CD4-positive, alpha-beta T cell treated with Interleukin-4 for 4 hours (primary cell): ENCODE measurements around the gene HERC2.
"Not testable (repeated sequence)": the region's sequence is repeated elsewhere in the genome, so short reads cannot be mapped to it uniquely, and the experiment has no call there.

Experiments
- DNase-seq: peaks from one replicate; pipeline ENCODE4 v3.0.0-alpha.2; 2020

HERC2 gene

GRCh38 chr15:28128031-28128430 is 193.9 kb downstream of the HERC2 start:
- no peak for DNase-seq

GRCh38 chr15:28127036-28127435 is 194.9 kb downstream of the HERC2 start:
- no peak for DNase-seq

- peak; percentile 42 for DNase-seq
These were observed 196.0 kb downstream of the HERC2 start for GRCh38 chr15:28125673-28126651.

- no peak for DNase-seq
These were observed 197.1 kb downstream of the HERC2 start for GRCh38 chr15:28124841-28125240.

- DNase-seq = peak; percentile 37
These were observed 198.5 kb downstream of the HERC2 start for GRCh38 chr15:28123408-28124023.

- DNase-seq = no peak
These were observed 199.7 kb downstream of the HERC2 start for GRCh38 chr15:28122038-28122949.

GRCh38 chr15:28121577-28121976 is 200.4 kb downstream of the HERC2 start:
- DNase-seq = not testable (repeated sequence)

- no peak for DNase-seq
These were observed 201.7 kb downstream of the HERC2 start for GRCh38 chr15:28120359-28120640.

- DNase-seq = no peak
These were observed 203.4 kb downstream of the HERC2 start for GRCh38 chr15:28118531-28118930.

- no peak for DNase-seq
These were observed 203.9 kb downstream of the HERC2 start for GRCh38 chr15:28118083-28118482.

- no peak for DNase-seq
These were observed 204.5 kb downstream of the HERC2 start for GRCh38 chr15:28117432-28117990.

- DNase-seq = no peak
These were observed 205.2 kb downstream of the HERC2 start for GRCh38 chr15:28116521-28117431.

GRCh38 chr15:28115871-28116270 is 206.1 kb downstream of the HERC2 start:
- no peak for DNase-seq

GRCh38 chr15:28114721-28115622 is 207.0 kb downstream of the HERC2 start:
- DNase-seq = no peak

GRCh38 chr15:28114114-28114455 is 207.9 kb downstream of the HERC2 start:
- no peak for DNase-seq

GRCh38 chr15:28113394-28114113 is 208.4 kb downstream of the HERC2 start:
- DNase-seq = no peak

GRCh38 chr15:28112962-28113361 is 209.0 kb downstream of the HERC2 start:
- no peak for DNase-seq

GRCh38 chr15:28112101-28112760 is 209.7 kb downstream of the HERC2 start:
- no peak for DNase-seq

- DNase-seq = no peak
These were observed 210.4 kb downstream of the HERC2 start for GRCh38 chr15:28111543-28111942.

- no peak for DNase-seq
These were observed 211.5 kb downstream of the HERC2 start for GRCh38 chr15:28110481-28110881.
